Tibial artery (tissue), 4 donors: ENCODE results near the gene PTP4A2.
"Not testable (repeated sequence)": the region's sequence is repeated elsewhere in the genome, so short reads cannot be mapped to it uniquely, and the experiment has no call there.

Experiments
- DNase-seq, 2 donors: peaks; one replicate each; pipeline ENCODE4 v3.0.0-alpha.2; 2019
- H3K27ac ChIP-seq, 2 donors: fragments of 200-600 bp; sonication (generic) in 1 of 2; 1 replicate in 1 of 2; 2 replicates in 1 of 2; pipeline ENCODE4 v1.5.1; 2018 to 2019; ENCODE audit warnings: mild to moderate bottlenecking in 1 of 2
- H3K27me3 ChIP-seq, 2 donors: fragments of 200-600 bp; sonication (generic) in 1 of 2; one replicate each; pipeline versions ENCODE4 v1.5.1 to v1.6.0; 2016 to 2019
- H3K36me3 ChIP-seq, 3 donors: fragments of 200-600 bp; sonication (generic) in 2 of 3; one replicate each; pipeline ENCODE4 v1.5.1; 2016 to 2019; ENCODE audit warnings: mild to moderate bottlenecking in 2 of 3
- H3K4me1 ChIP-seq, 4 donors: fragments of 200-600 bp; sonication (generic) in 2 of 4; 1 replicate in 3 of 4; 2 replicates in 1 of 4; pipeline ENCODE4 v1.5.1; 2016 to 2019
- H3K4me3 ChIP-seq, 2 donors: fragments of 200-600 bp; sonication (generic) in 1 of 2; 1 replicate in 1 of 2; 2 replicates in 1 of 2; pipeline ENCODE4 v1.5.1; 2018 to 2019; ENCODE audit warnings: mild to moderate bottlenecking in 2 of 2
- H3K9me3 ChIP-seq, 3 donors: fragments of 200-600 bp; sonication (generic) in 1 of 3; one replicate each; pipeline ENCODE4 v1.5.1; 2016 to 2019
- intact Hi-C: fragments of 100-400 bp; cut with DNase I; formaldehyde crosslinking; loops from one replicate; pipeline ENCODE4 v1.15.0; 2023; ENCODE audit warnings: low total_unique reads
- TF ChIP-seq, protein P1 (sequence below), 2 experiments: fragments of 200-600 bp in 1 of 2; fragments of 450-650 bp in 1 of 2; IDR thresholded peaks; one replicate each; pipeline ENCODE4 v1.5.1; 2017 to 2019; ENCODE audit warnings: antibody characterized with exemption in 2 of 2, mild to moderate bottlenecking in 1 of 2, moderate library complexity in 1 of 2

PTP4A2 gene

DNA sequence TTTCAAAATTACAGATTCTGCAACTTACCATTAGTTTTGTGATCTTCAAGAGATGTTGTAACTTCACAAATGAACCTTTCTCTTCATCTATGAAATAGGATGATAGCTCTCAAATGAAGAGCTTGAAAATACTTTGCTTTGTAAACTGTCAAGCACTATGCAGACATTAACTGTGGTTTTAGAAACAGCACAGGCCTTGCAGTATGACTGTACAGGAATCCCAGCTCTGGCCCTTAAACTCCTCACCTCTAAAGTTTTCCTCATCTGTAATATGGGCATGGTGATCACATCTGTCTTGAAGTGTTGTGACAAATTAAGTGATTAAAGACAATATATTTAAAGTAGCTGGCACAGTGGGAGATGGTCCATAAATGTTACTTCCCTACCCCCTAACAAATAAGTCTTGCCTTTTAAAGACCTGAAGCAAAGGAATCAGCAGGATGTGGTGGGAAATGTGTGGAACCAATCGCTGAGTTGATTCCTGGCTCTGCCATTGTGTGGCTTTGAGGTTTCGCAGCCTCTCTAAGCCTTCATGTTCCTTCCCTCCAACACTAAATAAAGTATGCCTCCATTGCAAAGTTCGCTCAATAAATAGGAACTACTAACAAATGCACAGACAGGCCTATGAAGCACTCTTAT lies 5.5 kb upstream of the PTP4A2 start:
- Histone ChIP-seq H3K4me3 (peak overlapping the region; percentile 53 to 56), H3K27me3 (no peaks in the 10 kb centered on the region), H3K4me1 (peaks cover 0 to 28% (median 13%) of the 10 kb centered on the region in 4 donors), H3K27ac (peak overlapping the region; percentile 97 to 98), H3K9me3 (no peaks in the 10 kb centered on the region), H3K36me3 (no peaks in the 10 kb centered on the region)
- no peak for DNase-seq
- intact Hi-C loops = no loop called here
- TF ChIP-seq, protein P1, sequence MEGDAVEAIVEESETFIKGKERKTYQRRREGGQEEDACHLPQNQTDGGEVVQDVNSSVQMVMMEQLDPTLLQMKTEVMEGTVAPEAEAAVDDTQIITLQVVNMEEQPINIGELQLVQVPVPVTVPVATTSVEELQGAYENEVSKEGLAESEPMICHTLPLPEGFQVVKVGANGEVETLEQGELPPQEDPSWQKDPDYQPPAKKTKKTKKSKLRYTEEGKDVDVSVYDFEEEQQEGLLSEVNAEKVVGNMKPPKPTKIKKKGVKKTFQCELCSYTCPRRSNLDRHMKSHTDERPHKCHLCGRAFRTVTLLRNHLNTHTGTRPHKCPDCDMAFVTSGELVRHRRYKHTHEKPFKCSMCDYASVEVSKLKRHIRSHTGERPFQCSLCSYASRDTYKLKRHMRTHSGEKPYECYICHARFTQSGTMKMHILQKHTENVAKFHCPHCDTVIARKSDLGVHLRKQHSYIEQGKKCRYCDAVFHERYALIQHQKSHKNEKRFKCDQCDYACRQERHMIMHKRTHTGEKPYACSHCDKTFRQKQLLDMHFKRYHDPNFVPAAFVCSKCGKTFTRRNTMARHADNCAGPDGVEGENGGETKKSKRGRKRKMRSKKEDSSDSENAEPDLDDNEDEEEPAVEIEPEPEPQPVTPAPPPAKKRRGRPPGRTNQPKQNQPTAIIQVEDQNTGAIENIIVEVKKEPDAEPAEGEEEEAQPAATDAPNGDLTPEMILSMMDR (IDR thresholded peaks at IDR 0.05) = no peak

DNA sequence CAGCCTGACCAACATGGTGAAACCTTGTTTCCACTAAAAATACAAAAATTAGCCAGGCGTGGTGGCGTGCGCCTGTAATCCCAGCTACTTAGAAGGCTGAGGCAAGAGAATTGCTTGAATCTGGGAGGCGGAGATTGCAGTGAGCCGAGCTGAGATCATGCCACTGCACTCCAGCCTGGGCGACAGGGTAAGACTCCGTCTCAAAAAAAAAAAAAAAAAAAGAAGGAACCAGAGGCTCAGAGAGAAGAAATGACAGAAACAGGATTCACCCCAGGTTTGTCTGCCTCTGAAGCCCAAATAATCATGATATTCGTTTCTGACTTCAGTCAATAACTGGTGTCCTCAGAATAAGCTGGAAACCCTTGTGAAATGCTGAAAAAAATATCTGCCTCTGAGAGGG lies 3.9 kb upstream of the PTP4A2 start:
- H3K4me1 ChIP-seq = peaks cover 0 to 31% (median 13%) of the 10 kb centered on the region in 4 donors
- H3K9me3 ChIP-seq, H3K36me3 ChIP-seq, DNase-seq, intact Hi-C loops, H3K27me3 ChIP-seq, H3K4me3 ChIP-seq: not testable (repeated sequence)
- peak overlapping the region in 1 of 2 donors; percentile 97 for H3K27ac ChIP-seq

DNA sequence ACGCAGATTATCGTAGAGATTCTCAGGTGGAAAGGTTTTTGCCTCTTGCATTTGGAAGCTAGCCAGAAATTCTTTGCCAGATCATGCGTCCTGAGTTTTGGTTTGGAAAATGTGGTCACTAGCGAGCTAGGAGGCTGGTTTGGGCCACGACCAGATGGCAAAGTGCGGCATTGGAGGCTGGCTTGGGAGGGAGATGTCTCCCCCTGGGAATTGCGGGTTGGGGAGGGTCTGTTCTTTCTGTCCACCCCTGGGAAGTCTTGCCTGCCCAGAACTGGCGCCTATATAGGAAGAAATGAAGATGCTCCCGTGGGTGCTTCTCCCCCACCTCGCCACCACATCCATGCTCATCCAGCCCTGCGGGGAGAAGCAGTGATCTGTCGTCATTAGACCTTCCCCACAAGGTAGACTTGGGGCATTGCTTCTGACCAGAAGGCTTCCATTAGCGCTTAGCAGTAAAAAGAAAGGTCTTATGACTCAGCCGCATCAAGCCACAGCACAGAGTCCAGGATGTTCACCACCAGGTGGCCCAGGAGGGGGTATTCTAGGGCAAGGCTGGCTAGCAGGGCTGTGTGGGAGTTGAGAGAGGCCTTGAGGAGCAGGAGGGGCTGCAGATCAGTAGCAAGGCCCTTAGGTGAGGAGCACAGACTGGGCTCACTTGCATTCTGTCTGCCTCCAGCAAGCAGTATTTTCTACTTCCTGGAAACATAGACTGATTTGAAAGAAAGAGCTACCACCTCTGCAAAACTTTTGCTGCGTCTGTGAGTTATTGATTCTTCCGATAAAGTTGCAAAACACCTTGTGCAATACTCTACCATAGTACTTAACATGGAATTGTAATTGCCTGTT lies 1.5 kb upstream of the PTP4A2 start:
- Histone ChIP-seq H3K36me3 (no peaks in the 10 kb centered on the region), H3K4me3 (no peak overlapping the region), H3K4me1 (peaks cover 0 to 46% (median 26%) of the 10 kb centered on the region in 4 donors), H3K27me3 (no peaks in the 10 kb centered on the region), H3K9me3 (no peaks in the 10 kb centered on the region), H3K27ac (peak overlapping the region in 1 of 2 donors; percentile 97)
- no peak for DNase-seq
- TF ChIP-seq, protein P1 (IDR thresholded peaks at IDR 0.05) = no peak
- intact Hi-C loops = no loop called here

DNA sequence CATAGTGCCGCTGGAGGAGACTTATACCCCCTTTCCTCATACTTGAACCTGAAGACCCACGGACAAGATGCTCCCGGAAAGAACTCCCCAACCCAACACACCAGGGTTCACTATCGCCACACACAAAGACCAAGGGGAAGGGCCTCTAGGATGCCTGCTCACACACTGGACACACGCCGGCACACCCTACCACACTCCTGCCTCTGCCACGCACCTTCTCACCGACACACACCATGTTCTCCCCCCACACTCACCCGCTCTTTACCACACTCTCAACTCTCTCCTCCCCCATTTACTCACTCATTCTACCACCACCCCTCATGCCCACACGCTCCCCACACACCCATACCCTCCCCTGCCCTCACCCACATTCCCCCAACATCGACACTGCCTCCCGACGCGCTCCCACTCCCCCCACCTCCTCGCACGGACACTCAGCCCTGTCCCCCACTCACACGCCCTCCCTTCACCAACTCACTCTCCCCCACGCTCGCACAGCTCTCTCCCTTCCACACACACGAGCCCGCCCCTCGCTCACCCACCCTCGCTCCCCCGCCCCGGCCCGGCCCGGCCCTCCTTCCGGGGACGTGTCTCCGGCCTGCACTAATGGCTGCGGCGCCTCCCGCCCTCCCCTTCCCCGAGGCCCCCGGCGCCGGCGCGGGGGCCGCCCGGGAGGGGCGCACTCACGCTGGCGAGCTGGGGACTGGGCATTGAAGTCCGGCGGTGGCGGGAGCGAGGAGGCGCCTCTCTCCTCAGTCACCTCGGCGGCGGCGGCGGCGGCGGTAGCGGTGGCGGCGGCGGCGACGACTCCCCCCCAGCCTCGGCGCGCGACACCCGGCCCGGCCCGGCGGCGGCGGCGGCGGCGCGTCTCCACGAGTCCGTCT lies 626 bp downstream of the PTP4A2 start:
- intact Hi-C loops = no loop called here
- Histone ChIP-seq H3K9me3 (no peaks in the 10 kb centered on the region), H3K27me3 (no peaks in the 10 kb centered on the region), H3K4me3 (peak overlapping the region; percentile 77 to 90), H3K27ac (peak overlapping the region; percentile 93 to 97), H3K4me1 (peaks cover 0 to 57% (median 32%) of the 10 kb centered on the region in 4 donors), H3K36me3 (no peaks in the 10 kb centered on the region)
- TF ChIP-seq, protein P1 (IDR thresholded peaks at IDR 0.05) = no peak
- peak; percentile 83 to 91 for DNase-seq

DNA sequence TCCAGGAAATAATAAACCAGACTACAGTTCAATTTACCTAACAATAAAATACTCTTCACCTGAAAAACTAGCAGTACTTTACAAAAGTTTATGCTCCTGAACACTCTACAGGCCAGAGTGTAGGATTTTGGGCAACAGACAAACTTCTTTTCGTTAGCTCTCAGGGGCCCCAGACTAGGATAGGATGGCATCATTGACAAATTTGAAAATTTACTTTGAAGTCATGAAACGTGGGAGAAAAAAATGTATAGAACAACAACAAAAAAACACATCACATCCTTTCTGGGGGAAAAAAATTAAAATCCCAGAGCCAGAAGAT lies 1.2 kb downstream of the PTP4A2 start:
- TF ChIP-seq, protein P1 (IDR thresholded peaks at IDR 0.05) = no peak
- no peaks in the 10 kb centered on the region for H3K9me3 ChIP-seq
- H3K27me3 ChIP-seq = no peaks in the 10 kb centered on the region
- peak overlapping the region; percentile 77 to 90 for H3K4me3 ChIP-seq
- no peak for DNase-seq
- no peaks in the 10 kb centered on the region for H3K36me3 ChIP-seq
- H3K27ac ChIP-seq = peak overlapping the region; percentile 93 to 97
- peaks cover 0 to 63% (median 36%) of the 10 kb centered on the region in 4 donors for H3K4me1 ChIP-seq
- intact Hi-C loops = no loop called here
